HepG2 (cell line): ENCODE measurements around the gene CNIH4. TPM values are rescaled to one million over a fixed set of nuclear protein-coding genes. Genes with fewer than 3 reads are reported as not detected.

Source experiments
- ADNP ChIP-seq: sonication (generic); formaldehyde crosslinking; IDR thresholded peaks from 2 replicates; pipeline ENCODE4 v1.4.0; 2020; ENCODE audit warnings: missing genetic modification reagents
- CC2D1A ChIP-seq: sonication (generic); formaldehyde crosslinking; IDR thresholded peaks from 2 replicates; pipeline ENCODE4 v1.8.1; 2023; ENCODE audit warnings: mild to moderate bottlenecking, missing genetic modification reagents
- FLYWCH1 ChIP-seq: sonication (generic); formaldehyde crosslinking; IDR thresholded peaks from 2 replicates; pipeline ENCODE4 v1.8.1; 2023; ENCODE audit warnings: mild to moderate bottlenecking, missing genetic modification reagents
- HOXA3 ChIP-seq: sonication (generic); formaldehyde crosslinking; IDR thresholded peaks from 2 replicates; pipeline ENCODE4 v1.5.0; 2020; ENCODE audit warnings: missing genetic modification reagents
- KLF16 ChIP-seq, 2 experiments: sonication (generic) in 1 of 2; formaldehyde crosslinking in 1 of 2; IDR thresholded peaks; 2 replicates each; pipeline versions ENCODE4 v1.6.1 to v1.8.0; 2016 to 2023; ENCODE audit warnings: missing genetic modification reagents in 2 of 2, missing compliant biosample characterization in 1 of 2
- MLLT10 ChIP-seq: sonication (generic); formaldehyde crosslinking; IDR thresholded peaks from 2 replicates; pipeline ENCODE4 v1.4.0; 2020; ENCODE audit warnings: missing genetic modification reagents
- NAIF1 ChIP-seq: sonication (generic); formaldehyde crosslinking; IDR thresholded peaks from 2 replicates; pipeline ENCODE4 v1.5.0; 2020; ENCODE audit warnings: mild to moderate bottlenecking, missing genetic modification reagents, borderline replicate concordance
- NR2F6 ChIP-seq, 2 experiments: IDR thresholded peaks; 2 replicates each; pipeline ENCODE4 v1.6.1; 2016; ENCODE audit warnings: antibody characterized with exemption in 1 of 2, mild to moderate bottlenecking in 1 of 2
- PRDM10 ChIP-seq: sonication (generic); formaldehyde crosslinking; IDR thresholded peaks from 2 replicates; pipeline ENCODE4 v1.4.0; 2020; ENCODE audit warnings: low read depth, missing genetic modification reagents
- RFX1 ChIP-seq: fragments of 450-650 bp; IDR thresholded peaks from 2 replicates; pipeline ENCODE4 v1.6.1; 2017
- RFXAP ChIP-seq: sonication (generic); formaldehyde crosslinking; IDR thresholded peaks from 2 replicates; pipeline ENCODE4 v1.4.0; 2020; ENCODE audit warnings: missing genetic modification reagents, borderline replicate concordance
- SNAPC2 ChIP-seq: sonication (generic); formaldehyde crosslinking; IDR thresholded peaks from 2 replicates; pipeline ENCODE4 v1.8.1; 2022; ENCODE audit warnings: mild to moderate bottlenecking, missing genetic modification reagents
- TCF7 ChIP-seq: sonication (generic); IDR thresholded peaks from 2 replicates; pipeline ENCODE4 v1.6.1; 2016; ENCODE audit warnings: antibody characterized with exemption, low read depth
- ZBTB10 ChIP-seq: sonication (generic); formaldehyde crosslinking; IDR thresholded peaks from 2 replicates; pipeline ENCODE4 v1.4.0; 2020; ENCODE audit warnings: missing genetic modification reagents, borderline replicate concordance
- ZFP90 ChIP-seq: sonication (generic); formaldehyde crosslinking; IDR thresholded peaks from 2 replicates; pipeline ENCODE4 v1.8.0; 2022; ENCODE audit warnings: missing genetic modification reagents, mild to moderate bottlenecking, inconsistent platforms, borderline replicate concordance
- ZNF143 ChIP-seq: sonication (generic); formaldehyde crosslinking; IDR thresholded peaks from 2 replicates; pipeline ENCODE4 v1.4.0; 2020; ENCODE audit warnings: missing genetic modification reagents
- ZNF3 ChIP-seq: IDR thresholded peaks from 2 replicates; pipeline ENCODE4 v1.7.0; 2017; ENCODE audit warnings: inconsistent platforms
- ZNF484 ChIP-seq: sonication (generic); formaldehyde crosslinking; IDR thresholded peaks from 2 replicates; pipeline ENCODE4 v1.5.1; 2020; ENCODE audit warnings: mild to moderate bottlenecking, low read depth, missing genetic modification reagents, borderline replicate concordance
- ZNF564 ChIP-seq: sonication (generic); formaldehyde crosslinking; IDR thresholded peaks from 2 replicates; pipeline ENCODE4 v1.8.1; 2023; ENCODE audit warnings: mild to moderate bottlenecking, missing genetic modification reagents
- ZNF780A ChIP-seq: sonication (generic); formaldehyde crosslinking; IDR thresholded peaks from 2 replicates; pipeline ENCODE4 v1.8.0; 2022; ENCODE audit warnings: mild to moderate bottlenecking, missing genetic modification reagents, moderate library complexity
- ZNF782 ChIP-seq: sonication (generic); formaldehyde crosslinking; IDR thresholded peaks from 2 replicates; pipeline ENCODE4 v1.4.0; 2020; ENCODE audit warnings: missing genetic modification reagents, mild to moderate bottlenecking, borderline replicate concordance
- ZNF883 ChIP-seq: sonication (generic); formaldehyde crosslinking; IDR thresholded peaks from 2 replicates; pipeline ENCODE4 v1.5.1; 2020; ENCODE audit warnings: mild to moderate bottlenecking, missing genetic modification reagents; ENCODE audit errors: not compliant biosample characterization
- polyA plus RNA-seq, 8 experiments: library from polyadenylated mRNA; depleted of rRNA in 3 of 8; stranded (reverse) in 7 of 8; unstranded in 1 of 8; fragments of >200 nt; fragmentation: Illumina TruSeq in 4 of 8; extraction: Trizol in 4 of 8; gene quantifications; 2 replicates each; pipeline versions ENCODE4 v1.2.1 to v1.2.3, GENCODE V29; 2011 to 2016; ENCODE audit warnings: low read depth in 4 of 8, missing spikeins in 1 of 8, mixed read lengths in 1 of 8; ENCODE audit not compliant: insufficient read depth in 1 of 8
- total RNA-seq, 5 experiments: library from RNA; depleted of rRNA; stranded (reverse); fragments of >200 nt; fragmentation: Illumina TruSeq; extraction: Trizol; gene quantifications; 2 replicates each; pipeline ENCODE4 v1.2.3, GENCODE V29; 2016; ENCODE audit warnings: low read depth in 1 of 5
- TF ChIP-seq, protein P1 (sequence below): sonication (generic); formaldehyde crosslinking; IDR thresholded peaks from 2 replicates; pipeline ENCODE4 v1.5.0; 2020; ENCODE audit warnings: missing genetic modification reagents, mild to moderate bottlenecking, borderline replicate concordance

The CNIH4 gene
- total and polyA plus RNA-seq, 2 of the 13 experiments (the other 11 are each of a cell fraction or from before 2014, with no cell fraction given), result 51.8 to 52.9 TPM

- TF ChIP-seq PRDM10, result 0 out of 2 replicates have a peak, but pooled peaks have one; percentile 26
- TF ChIP-seq KLF16 (CRISPR knock-in tag; IDR thresholded peaks at IDR 0.05), result peak in 1 of 2 experiments; percentile 83; a peak in 1 of 4 replicates
- TF ChIP-seq ZBTB10 (CRISPR knock-in tag), result no peak
- TF ChIP-seq MLLT10, result no peak
- no peak for TF ChIP-seq ADNP
- no peak for TF ChIP-seq FLYWCH1 (CRISPR knock-in tag)
- TF ChIP-seq RFXAP (CRISPR knock-in tag), result peak; percentile 50; the same call in 1 of the 2 replicates
- TF ChIP-seq SNAPC2, result peak; percentile 60; the same call in 1 of the 2 replicates
- TF ChIP-seq HOXA3, result peak; percentile 44; the same call in 1 of the 2 replicates
- no peak for TF ChIP-seq ZNF780A (CRISPR knock-in tag)
- TF ChIP-seq ZFP90 (CRISPR knock-in tag), result peak; percentile 73
- no peak for TF ChIP-seq ZNF3 (CRISPR knock-in tag)
- TF ChIP-seq NAIF1 (CRISPR knock-in tag), result no peak
- no peak for TF ChIP-seq RFX1
- TF ChIP-seq, protein P1, sequence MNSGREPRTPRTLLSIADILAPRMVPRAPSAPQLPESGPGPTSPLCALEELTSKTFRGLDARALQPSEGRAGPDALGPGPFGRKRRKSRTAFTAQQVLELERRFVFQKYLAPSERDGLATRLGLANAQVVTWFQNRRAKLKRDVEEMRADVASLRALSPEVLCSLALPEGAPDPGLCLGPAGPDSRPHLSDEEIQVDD, result no peak
- TF ChIP-seq ZNF782, result no peak
- no peak for TF ChIP-seq ZNF883 (CRISPR knock-in tag)
- peak; percentile 18; the same call in 1 of the 2 replicates for TF ChIP-seq TCF7
- no peak for TF ChIP-seq ZNF564 (CRISPR knock-in tag)
- no peak for TF ChIP-seq CC2D1A (CRISPR knock-in tag)
- no peak for TF ChIP-seq ZNF484 (CRISPR knock-in tag)
- TF ChIP-seq ZNF143 (CRISPR knock-in tag), result peak; percentile 55; the same call in 1 of the 2 replicates
- no peak for TF ChIP-seq NR2F6 (IDR thresholded peaks at IDR 0.05)
- no peak; the same call in 1 of the 2 replicates for TF ChIP-seq NR2F6 (CRISPR knock-in tag; IDR thresholded peaks at IDR 0.05)
These were observed 26.6 kb upstream of the CNIH4 start, which contains the start of gene NVL (continued) for GRCh38 chr1:224329842-224330753.
